GM21786 (cell line): ENCODE data around the gene MRM3.
"Not testable (repeated sequence)": the region's sequence is repeated elsewhere in the genome, so short reads cannot be mapped to it uniquely, and the experiment has no call there.

Experiments
- ATAC-seq: cut with Tn5 transposase; IDR thresholded peaks from one replicate; pipeline ENCODE4 v1.9.1; 2021; ENCODE audit not compliant: unreplicated experiment

Gene MRM3

GRCh38 chr17:752620-753219 lies 29.4 kb upstream of the MRM3 start:
- no peak for ATAC-seq

GRCh38 chr17:753418-753817 lies 28.7 kb upstream of the MRM3 start:
- no peak for ATAC-seq

- not testable (repeated sequence) for ATAC-seq
Observed at GRCh38 chr17:755319-755961, 26.7 kb upstream of the MRM3 start.

GRCh38 chr17:756010-756567 lies 26.1 kb upstream of the MRM3 start:
- not testable (repeated sequence) for ATAC-seq

GRCh38 chr17:759964-760363 lies 22.2 kb upstream of the MRM3 start:
- no peak for ATAC-seq

- no peak for ATAC-seq
Observed at GRCh38 chr17:760371-760770, 21.8 kb upstream of the MRM3 start.

- ATAC-seq, result no peak
Observed at GRCh38 chr17:767076-767475, 15.1 kb upstream of the MRM3 start.

- ATAC-seq, result no peak
Observed at GRCh38 chr17:773016-773415, 9.1 kb upstream of the MRM3 start.

GRCh38 chr17:773467-774312 lies 8.5 kb upstream of the MRM3 start:
- ATAC-seq, result no peak

- no peak for ATAC-seq
Observed at GRCh38 chr17:774313-774584, 7.9 kb upstream of the MRM3 start.

- no peak for ATAC-seq
Observed at GRCh38 chr17:778096-778495, 4.1 kb upstream of the MRM3 start.

- no peak for ATAC-seq
Observed at GRCh38 chr17:784143-784542, 2.0 kb downstream of the MRM3 start.

GRCh38 chr17:785901-786300 lies 3.7 kb downstream of the MRM3 start:
- ATAC-seq, result not testable (repeated sequence)

GRCh38 chr17:787641-788221 lies 5.6 kb downstream of the MRM3 start:
- ATAC-seq, result no peak

- ATAC-seq, result no peak
Observed at GRCh38 chr17:788551-788950, 6.4 kb downstream of the MRM3 start.

GRCh38 chr17:789160-789840 lies 7.1 kb downstream of the MRM3 start:
- ATAC-seq, result no peak

- ATAC-seq, result not testable (repeated sequence)
Observed at GRCh38 chr17:789931-790873, 8.0 kb downstream of the MRM3 start.

- ATAC-seq, result not testable (repeated sequence)
Observed at GRCh38 chr17:790874-791247, 8.7 kb downstream of the MRM3 start.

GRCh38 chr17:791829-792228 lies 9.7 kb downstream of the MRM3 start:
- ATAC-seq, result no peak

- no peak for ATAC-seq
Observed at GRCh38 chr17:792277-792676, 10.1 kb downstream of the MRM3 start.
